Measurements from ENCODE around the gene GATA2.

Gene GATA2

GRCh38 chr3:128496019-128496601, 3.1 kb upstream of the GATA2 start:
- Histone ChIP-seq H3K4me3 (ENCODE audit: insufficient read length, low read depth) (no peak overlapping the region), H3K9me3 (ENCODE audit: insufficient read depth, low read length) (peaks cover 8% of the 10 kb centered on the region; the same call in 1 of the 2 replicates), H3K27me3 (ENCODE audit: insufficient read depth, insufficient read length) (peaks cover 78% of the 10 kb centered on the region), H3K36me3 (ENCODE audit: insufficient read depth, insufficient read length, low read length) (no peaks in the 10 kb centered on the region), H3K4me1 (ENCODE audit: insufficient read depth, insufficient read length) (peaks cover 37% of the 10 kb centered on the region), H3K9ac (ENCODE audit: insufficient read length, low read depth) (no peak overlapping the region)
- no peak for TF ChIP-seq YY1 (IDR thresholded peaks at IDR 0.05; ENCODE audit: insufficient read depth, insufficient read length)
- no peak for TF ChIP-seq ZNF274 (IDR thresholded peaks at IDR 0.05; ENCODE audit: low read depth, low read length)
- TF ChIP-seq SUZ12 (IDR thresholded peaks at IDR 0.05; ENCODE audit: extremely low read depth, insufficient read depth, insufficient read length), result no peak
- DNase-seq (ENCODE audit: low read depth, low spot score), result no peak

- Histone ChIP-seq H3K9me3 (ENCODE audit: insufficient read depth, low read length) (peaks cover 6% of the 10 kb centered on the region; the same call in 1 of the 2 replicates), H3K4me1 (ENCODE audit: insufficient read depth, insufficient read length) (peaks cover 43% of the 10 kb centered on the region), H3K4me3 (ENCODE audit: insufficient read length, low read depth) (no peak overlapping the region), H3K9ac (ENCODE audit: insufficient read length, low read depth) (no peak overlapping the region), H3K36me3 (ENCODE audit: insufficient read depth, insufficient read length, low read length) (no peaks in the 10 kb centered on the region), H3K27me3 (ENCODE audit: insufficient read depth, insufficient read length) (peaks cover 80% of the 10 kb centered on the region)
- TF ChIP-seq SUZ12 (IDR thresholded peaks at IDR 0.05; ENCODE audit: extremely low read depth, insufficient read depth, insufficient read length) (no peak), ZNF274 (IDR thresholded peaks at IDR 0.05; ENCODE audit: low read depth, low read length) (no peak), YY1 (IDR thresholded peaks at IDR 0.05; ENCODE audit: insufficient read depth, insufficient read length) (no peak)
- no peak for DNase-seq (ENCODE audit: low read depth, low spot score)
Measured at GRCh38 chr3:128495435-128495970, 2.5 kb upstream of the GATA2 start.

- Histone ChIP-seq H3K4me3 (ENCODE audit: insufficient read length, low read depth) (no peak overlapping the region), H3K4me1 (ENCODE audit: insufficient read depth, insufficient read length) (peaks cover 47% of the 10 kb centered on the region), H3K36me3 (ENCODE audit: insufficient read depth, insufficient read length, low read length) (no peaks in the 10 kb centered on the region), H3K9ac (ENCODE audit: insufficient read length, low read depth) (no peak overlapping the region), H3K27me3 (ENCODE audit: insufficient read depth, insufficient read length) (peaks cover 92% of the 10 kb centered on the region), H3K9me3 (ENCODE audit: insufficient read depth, low read length) (no peaks in the 10 kb centered on the region)
- no peak for DNase-seq (ENCODE audit: low read depth, low spot score)
- TF ChIP-seq YY1 (IDR thresholded peaks at IDR 0.05; ENCODE audit: insufficient read depth, insufficient read length) (no peak), ZNF274 (IDR thresholded peaks at IDR 0.05; ENCODE audit: low read depth, low read length) (no peak), SUZ12 (IDR thresholded peaks at IDR 0.05; ENCODE audit: extremely low read depth, insufficient read depth, insufficient read length) (no peak)
Measured at GRCh38 chr3:128494367-128494650, 1.3 kb upstream of the GATA2 start.

- peaks cover 97% of the 10 kb centered on the region for H3K27me3 ChIP-seq (ENCODE audit: insufficient read depth, insufficient read length)
- no peak for DNase-seq (ENCODE audit: low read depth, low spot score)
- TF ChIP-seq ZNF274 (IDR thresholded peaks at IDR 0.05; ENCODE audit: low read depth, low read length), result no peak
- no peak for TF ChIP-seq YY1 (IDR thresholded peaks at IDR 0.05; ENCODE audit: insufficient read depth, insufficient read length)
- no peak for TF ChIP-seq SUZ12 (IDR thresholded peaks at IDR 0.05; ENCODE audit: extremely low read depth, insufficient read depth, insufficient read length)
- peaks cover 44% of the 10 kb centered on the region for H3K4me1 ChIP-seq (ENCODE audit: insufficient read depth, insufficient read length)
- no peaks in the 10 kb centered on the region for H3K9me3 ChIP-seq (ENCODE audit: insufficient read depth, low read length)
- no peak overlapping the region for H3K4me3 ChIP-seq (ENCODE audit: insufficient read length, low read depth)
- no peaks in the 10 kb centered on the region for H3K36me3 ChIP-seq (ENCODE audit: insufficient read depth, insufficient read length, low read length)
- H3K9ac ChIP-seq (ENCODE audit: insufficient read length, low read depth), result peak overlapping the region; percentile 23
Measured at GRCh38 chr3:128493570-128494366, 767 bp upstream of the GATA2 start.

GRCh38 chr3:128491941-128492670, 895 bp downstream of the GATA2 start:
- no peak for DNase-seq (ENCODE audit: low read depth, low spot score)
- Histone ChIP-seq H3K4me3 (ENCODE audit: insufficient read length, low read depth) (peak overlapping the region; percentile 5), H3K36me3 (ENCODE audit: insufficient read depth, insufficient read length, low read length) (no peaks in the 10 kb centered on the region), H3K4me1 (ENCODE audit: insufficient read depth, insufficient read length) (peaks cover 37% of the 10 kb centered on the region), H3K9ac (ENCODE audit: insufficient read length, low read depth) (peak overlapping the region; percentile 59), H3K9me3 (ENCODE audit: insufficient read depth, low read length) (no peaks in the 10 kb centered on the region), H3K27me3 (ENCODE audit: insufficient read depth, insufficient read length) (peaks cover 96% of the 10 kb centered on the region)
- peak; percentile 54 for TF ChIP-seq SUZ12 (IDR thresholded peaks at IDR 0.05; ENCODE audit: extremely low read depth, insufficient read depth, insufficient read length)
- TF ChIP-seq YY1 (IDR thresholded peaks at IDR 0.05; ENCODE audit: insufficient read depth, insufficient read length), result no peak

GRCh38 chr3:128491691-128491940, 1.4 kb downstream of the GATA2 start:
- Histone ChIP-seq H3K4me3 (ENCODE audit: insufficient read length, low read depth) (no peak overlapping the region), H3K4me1 (ENCODE audit: insufficient read depth, insufficient read length) (peaks cover 37% of the 10 kb centered on the region), H3K27me3 (ENCODE audit: insufficient read depth, insufficient read length) (peaks cover 96% of the 10 kb centered on the region), H3K9ac (ENCODE audit: insufficient read length, low read depth) (peak overlapping the region; percentile 59), H3K36me3 (ENCODE audit: insufficient read depth, insufficient read length, low read length) (no peaks in the 10 kb centered on the region), H3K9me3 (ENCODE audit: insufficient read depth, low read length) (no peaks in the 10 kb centered on the region)
- DNase-seq (ENCODE audit: low read depth, low spot score), result no peak
- TF ChIP-seq ZNF274 (IDR thresholded peaks at IDR 0.05; ENCODE audit: low read depth, low read length) (no peak), SUZ12 (IDR thresholded peaks at IDR 0.05; ENCODE audit: extremely low read depth, insufficient read depth, insufficient read length) (peak; percentile 83)
